T follicular helper cell (primary cell): ENCODE data around the gene BAIAP2.
"Not testable (repeated sequence)": the region's sequence is repeated elsewhere in the genome, so short reads cannot be mapped to it uniquely, and the experiment has no call there.

ENCODE experiments used
- DNase-seq: peaks from one replicate; pipeline ENCODE4 v3.0.0-alpha.2; 2020; ENCODE audit warnings: low read depth

BAIAP2 gene

GRCh38 chr17:81140695-81141094 lies 105.7 kb downstream of the BAIAP2 start:
- DNase-seq, result no peak

GRCh38 chr17:81142301-81143199 lies 107.6 kb downstream of the BAIAP2 start:
- DNase-seq, result peak; percentile 45

GRCh38 chr17:81143200-81143527 lies 108.2 kb downstream of the BAIAP2 start:
- no peak for DNase-seq

GRCh38 chr17:81143717-81144422 lies 108.9 kb downstream of the BAIAP2 start:
- no peak for DNase-seq

GRCh38 chr17:81144423-81144781 lies 109.5 kb downstream of the BAIAP2 start:
- DNase-seq, result no peak

GRCh38 chr17:81146208-81146607 lies 111.3 kb downstream of the BAIAP2 start:
- DNase-seq, result not testable (repeated sequence)

- DNase-seq, result no peak
These were observed 112.8 kb downstream of the BAIAP2 start for GRCh38 chr17:81147701-81148100.

- DNase-seq, result no peak
These were observed 113.6 kb downstream of the BAIAP2 start for GRCh38 chr17:81148571-81148970.

- no peak for DNase-seq
These were observed 114.1 kb downstream of the BAIAP2 start for GRCh38 chr17:81148986-81149533.

- DNase-seq, result no peak
These were observed 115.6 kb downstream of the BAIAP2 start for GRCh38 chr17:81150377-81151077.

GRCh38 chr17:81151278-81151677 lies 116.3 kb downstream of the BAIAP2 start:
- DNase-seq, result no peak

- DNase-seq, result no peak
These were observed 117.4 kb downstream of the BAIAP2 start for GRCh38 chr17:81152288-81152828.

GRCh38 chr17:81153340-81153803 lies 118.4 kb downstream of the BAIAP2 start:
- peak; percentile 32 for DNase-seq

GRCh38 chr17:81154016-81154415 lies 119.1 kb downstream of the BAIAP2 start:
- not testable (repeated sequence) for DNase-seq

GRCh38 chr17:81154961-81155360 lies 120.0 kb downstream of the BAIAP2 start:
- DNase-seq, result no peak

- no peak for DNase-seq
These were observed 122.2 kb downstream of the BAIAP2 start for GRCh38 chr17:81156866-81157805.

- no peak for DNase-seq
These were observed 123.1 kb downstream of the BAIAP2 start for GRCh38 chr17:81157848-81158687.

- DNase-seq, result no peak
These were observed 124.0 kb downstream of the BAIAP2 start for GRCh38 chr17:81158688-81159590.
